Liver (tissue), 9 donors: ENCODE measurements around the gene BCAS1. TPM values are rescaled to one million over a fixed set of nuclear protein-coding genes. Genes with fewer than 3 reads are reported as not detected.

ENCODE experiments used
- DNase-seq: peaks from one replicate; pipeline ENCODE4 v3.0.0-alpha.2; 2017; ENCODE audit warnings: low spot score
- H3K27ac ChIP-seq, 2 donors: one replicate each; pipeline ENCODE4 v1.7.0; 2013; ENCODE audit warnings: inconsistent platforms in 2 of 2, low read length in 2 of 2, control low read depth in 1 of 2, low read depth in 1 of 2, mild to moderate bottlenecking in 1 of 2
- H3K27me3 ChIP-seq, 4 donors: one replicate each; pipeline versions ENCODE4 v1.6.1 to v1.7.0; 2013; ENCODE audit warnings: low read length in 3 of 4, inconsistent platforms in 1 of 4, mild to moderate bottlenecking in 1 of 4, moderate library complexity in 1 of 4; ENCODE audit not compliant: control insufficient read depth in 4 of 4, insufficient read depth in 4 of 4
- H3K36me3 ChIP-seq, 4 donors: one replicate each; pipeline versions ENCODE4 v1.6.1 to v1.7.0; 2013; ENCODE audit warnings: low read length in 3 of 4, mild to moderate bottlenecking in 3 of 4, low read depth in 1 of 4, moderate library complexity in 1 of 4; ENCODE audit not compliant: control insufficient read depth in 4 of 4, insufficient read depth in 3 of 4
- H3K4me1 ChIP-seq, 4 donors: one replicate each; pipeline versions ENCODE4 v1.6.1 to v1.7.0; 2013; ENCODE audit warnings: low read length in 3 of 4, mild to moderate bottlenecking in 3 of 4, moderate library complexity in 1 of 4; ENCODE audit not compliant: control insufficient read depth in 4 of 4, insufficient read depth in 4 of 4
- H3K4me3 ChIP-seq, 3 donors: one replicate each; pipeline versions ENCODE4 v1.6.1 to v1.7.0; 2013; ENCODE audit warnings: low read length in 3 of 3, control low read depth in 1 of 3, low read depth in 1 of 3, mild to moderate bottlenecking in 1 of 3
- H3K9ac ChIP-seq, 2 donors: one replicate each; pipeline ENCODE4 v1.7.0; 2013; ENCODE audit warnings: low read length in 2 of 2, mild to moderate bottlenecking in 2 of 2, moderate library complexity in 2 of 2, control low read depth in 1 of 2, low read depth in 1 of 2
- H3K9me3 ChIP-seq, 4 donors: one replicate each; pipeline versions ENCODE4 v1.6.1 to v1.7.0; 2013; ENCODE audit warnings: low read length in 3 of 4; ENCODE audit not compliant: control insufficient read depth in 4 of 4
- ATF3 ChIP-seq: IDR thresholded peaks from 2 replicates; pipeline ENCODE4 v1.6.1; 2016; ENCODE audit warnings: antibody characterized with exemption
- CTCF ChIP-seq: fragments of 150-350 bp; IDR thresholded peaks from 2 replicates; pipeline ENCODE4 v1.5.1; 2017; ENCODE audit warnings: improper control_type of control experiment, low read depth, low read length; ENCODE audit not compliant: missing input control
- EGR1 ChIP-seq, 2 donors: IDR thresholded peaks; 2 replicates each; pipeline ENCODE4 v1.6.1; 2016 to 2018; ENCODE audit warnings: antibody characterized with exemption in 2 of 2, low read depth in 2 of 2
- FOXA1 ChIP-seq: IDR thresholded peaks from 2 replicates; pipeline ENCODE4 v1.6.1; 2016; ENCODE audit warnings: antibody characterized with exemption
- FOXA2 ChIP-seq: IDR thresholded peaks from 2 replicates; pipeline ENCODE4 v1.6.1; 2016; ENCODE audit warnings: antibody characterized with exemption
- HNF4A ChIP-seq, 2 donors: conservative IDR thresholded peaks; 2 replicates each; pipeline ENCODE4 v1.6.1; 2016; ENCODE audit warnings: antibody characterized with exemption in 2 of 2, mild to moderate bottlenecking in 2 of 2
- JUND ChIP-seq, 2 donors: IDR thresholded peaks; 2 replicates each; pipeline ENCODE4 v1.6.1; 2016; ENCODE audit warnings: antibody characterized with exemption in 2 of 2
- MAX ChIP-seq: IDR thresholded peaks from 2 replicates; pipeline ENCODE4 v1.6.1; 2016; ENCODE audit warnings: antibody characterized with exemption
- NR2F2 ChIP-seq: IDR thresholded peaks from 2 replicates; pipeline ENCODE4 v1.6.1; 2016; ENCODE audit warnings: antibody characterized with exemption
- RAD21 ChIP-seq, 2 donors: IDR thresholded peaks; 2 replicates each; pipeline ENCODE4 v1.6.1; 2016; ENCODE audit warnings: antibody characterized with exemption in 2 of 2, mild to moderate bottlenecking in 2 of 2
- SP1 ChIP-seq: IDR thresholded peaks from 2 replicates; pipeline ENCODE4 v1.6.1; 2018; ENCODE audit warnings: antibody characterized with exemption, mild to moderate bottlenecking
- YY1 ChIP-seq: IDR thresholded peaks from 2 replicates; pipeline ENCODE4 v1.6.1; 2016; ENCODE audit warnings: antibody characterized with exemption, mild to moderate bottlenecking
- WGBS: extraction: QIAGEN DNeasy Blood & Tissue Kit; methylation state at CpG from one replicate; pipeline ENCODE4 v1.1.7; 2013; 5-methylcytosine and 5-hydroxymethylcytosine counted together
- polyA plus RNA-seq, 2 donors: library from polyadenylated mRNA; stranded (reverse) in 1 of 2; unstranded in 1 of 2; fragments of 200-250 nt in 1 of 2; fragments of >200 nt in 1 of 2; fragmentation: Nextera tagmentation in 1 of 2; extraction: Ambion mirVana in 1 of 2; gene quantifications; one replicate each; pipeline versions ENCODE4 v1.2.1 to v1.2.3, GENCODE V29; 2013 to 2015
- total RNA-seq, 2 donors: library from RNA; depleted of rRNA; stranded (reverse); fragments of >200 nt; gene quantifications; one replicate each; pipeline ENCODE4 v1.2.3, GENCODE V29; 2014
- donor health status: healthy.
- donor health status: healthy.
- donor health status: healthy.
- donor health status: healthy.
- donor health status: healthy.

Gene BCAS1
- total and polyA plus RNA-seq, 4 donors: under 0.01 to 0.93 (median 0.04) TPM

GRCh38 chr20:54092021-54092420 is 21.6 kb upstream of the BCAS1 start:
- Histone ChIP-seq H3K27me3 (no peaks in the 10 kb centered on the region), H3K9me3 (no peaks in the 10 kb centered on the region), H3K4me1 (no peaks in the 10 kb centered on the region), H3K27ac (no peak overlapping the region), H3K4me3 (no peak overlapping the region), H3K9ac (no peak overlapping the region), H3K36me3 (no peaks in the 10 kb centered on the region)
- 80% methylated on average over 2 of the region's 2 CpGs for whole genome bisulfite sequencing
- no peak for DNase-seq
- no peak for TF ChIP-seq SP1

- Histone ChIP-seq H3K27me3 (no peaks in the 10 kb centered on the region), H3K4me1 (no peaks in the 10 kb centered on the region), H3K36me3 (no peaks in the 10 kb centered on the region), H3K27ac (no peak overlapping the region), H3K9me3 (no peaks in the 10 kb centered on the region), H3K9ac (no peak overlapping the region), H3K4me3 (no peak overlapping the region)
- WGBS: 79% methylated on average over 6 of the region's 6 CpGs
- TF ChIP-seq NR2F2: no peak
- no peak for TF ChIP-seq MAX
- TF ChIP-seq RAD21 (IDR thresholded peaks at IDR 0.05): no peak
- no peak for TF ChIP-seq ATF3
- no peak for TF ChIP-seq EGR1 (IDR thresholded peaks at IDR 0.05; ENCODE audit: low read depth in 2 of 2)
- no peak for TF ChIP-seq YY1
- no peak for TF ChIP-seq CTCF
- DNase-seq: no peak
Measured at GRCh38 chr20:54091120-54091480, 20.7 kb upstream of the BCAS1 start.

GRCh38 chr20:54090230-54091119 is 20.1 kb upstream of the BCAS1 start:
- H3K9ac ChIP-seq: no peak overlapping the region
- TF ChIP-seq FOXA2 (no peak), HNF4A (conservative IDR thresholded peaks at IDR 0.05) (no peak), FOXA1 (no peak), JUND (IDR thresholded peaks at IDR 0.05) (no peak), ATF3 (no peak), RAD21 (IDR thresholded peaks at IDR 0.05) (no peak)
- H3K4me3 ChIP-seq: no peak overlapping the region
- H3K27me3 ChIP-seq: no peaks in the 10 kb centered on the region
- no peaks in the 10 kb centered on the region for H3K4me1 ChIP-seq
- H3K27ac ChIP-seq: no peak overlapping the region
- WGBS: 60% methylated on average over 6 of the region's 6 CpGs
- no peaks in the 10 kb centered on the region for H3K36me3 ChIP-seq
- H3K9me3 ChIP-seq: no peaks in the 10 kb centered on the region
- no peak for DNase-seq
